ENCODE results near the gene DIP2B. TPM values are rescaled to one million over a fixed set of nuclear protein-coding genes. Genes with fewer than 3 reads are reported as not detected.

Gene DIP2B
- total RNA-seq, 1 donor from 2014 or later: 45.1 TPM

- TF ChIP-seq CTCF (IDR thresholded peaks at IDR 0.05; ENCODE audit: unreplicated experiment): no peak
- H3K4me1 Mint-ChIP-seq (ENCODE audit: unreplicated experiment): peaks cover 29% of the 10 kb centered on the region
- DNase-seq (ENCODE audit: low spot score): no peak
- no peak overlapping the region for H3K27ac Mint-ChIP-seq (ENCODE audit: unreplicated experiment)
- H3K27me3 Mint-ChIP-seq (ENCODE audit: unreplicated experiment): no peaks in the 10 kb centered on the region
- no peaks in the 10 kb centered on the region for H3K9me3 Mint-ChIP-seq (ENCODE audit: unreplicated experiment)
- no peaks in the 10 kb centered on the region for H3K36me3 Mint-ChIP-seq (ENCODE audit: low read depth, unreplicated experiment)
- H3K4me3 Mint-ChIP-seq (ENCODE audit: unreplicated experiment): no peak overlapping the region
These were observed 67.5 kb downstream of the DIP2B start for GRCh38 chr12:50572287-50572686.

DNA sequence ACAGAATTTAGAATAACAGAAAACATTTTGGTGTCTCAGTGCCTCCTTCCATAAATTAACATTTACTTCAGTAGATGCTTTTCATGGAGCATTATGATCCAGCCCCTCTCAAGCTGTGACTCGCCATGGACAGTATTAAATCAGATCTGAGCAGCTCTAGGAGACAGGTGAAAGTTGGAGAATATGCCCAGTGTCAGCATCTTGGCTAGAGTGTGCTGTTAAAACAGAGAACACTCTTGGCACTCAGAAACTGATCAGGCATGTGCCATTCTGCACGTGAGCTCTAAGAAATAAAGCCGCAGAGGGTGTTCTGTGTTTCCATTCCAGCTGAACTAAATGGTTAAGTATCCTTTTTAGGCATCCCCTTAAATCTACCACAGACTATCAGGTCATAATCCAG, 68.0 kb downstream of the DIP2B start:
- H3K9me3 Mint-ChIP-seq (ENCODE audit: unreplicated experiment): no peaks in the 10 kb centered on the region
- TF ChIP-seq CTCF (IDR thresholded peaks at IDR 0.05; ENCODE audit: unreplicated experiment): no peak
- peaks cover 28% of the 10 kb centered on the region for H3K4me1 Mint-ChIP-seq (ENCODE audit: unreplicated experiment)
- no peaks in the 10 kb centered on the region for H3K27me3 Mint-ChIP-seq (ENCODE audit: unreplicated experiment)
- no peak for DNase-seq (ENCODE audit: low spot score)
- H3K4me3 Mint-ChIP-seq (ENCODE audit: unreplicated experiment): no peak overlapping the region
- H3K36me3 Mint-ChIP-seq (ENCODE audit: low read depth, unreplicated experiment): no peaks in the 10 kb centered on the region
- H3K27ac Mint-ChIP-seq (ENCODE audit: unreplicated experiment): no peak overlapping the region

DNA sequence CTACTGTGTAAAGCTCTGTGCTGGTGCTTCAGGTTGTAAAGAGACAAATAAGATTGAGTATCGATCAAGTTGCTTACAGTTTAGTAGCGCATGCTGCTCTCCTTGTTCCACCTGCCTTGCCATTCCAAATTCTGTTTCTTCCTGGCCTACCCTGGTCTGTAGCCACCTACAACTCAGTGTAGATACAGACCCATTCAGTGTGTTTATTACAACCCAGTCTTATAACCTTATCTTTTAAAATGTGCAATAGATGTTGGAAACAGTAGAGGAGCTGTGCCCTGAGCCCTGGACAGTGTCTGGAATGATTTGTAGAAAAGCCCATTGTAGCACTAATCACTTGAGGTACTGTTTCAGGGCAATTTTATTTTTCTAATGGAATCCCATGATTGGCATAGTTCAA, 68.5 kb downstream of the DIP2B start:
- no peak for TF ChIP-seq CTCF (IDR thresholded peaks at IDR 0.05; ENCODE audit: unreplicated experiment)
- Mint-ChIP-seq H3K36me3 (ENCODE audit: low read depth, unreplicated experiment) (no peaks in the 10 kb centered on the region), H3K27me3 (ENCODE audit: unreplicated experiment) (no peaks in the 10 kb centered on the region), H3K27ac (ENCODE audit: unreplicated experiment) (no peak overlapping the region), H3K4me3 (ENCODE audit: unreplicated experiment) (no peak overlapping the region), H3K9me3 (ENCODE audit: unreplicated experiment) (no peaks in the 10 kb centered on the region), H3K4me1 (ENCODE audit: unreplicated experiment) (peaks cover 24% of the 10 kb centered on the region)
- DNase-seq (ENCODE audit: low spot score): no peak

- H3K9me3 Mint-ChIP-seq (ENCODE audit: unreplicated experiment): no peaks in the 10 kb centered on the region
These were observed 70.0 kb downstream of the DIP2B start for GRCh38 chr12:50574601-50575348.

More at GRCh38 chr12:50574601-50575348, 70.0 kb downstream of the DIP2B start:
- Mint-ChIP-seq H3K27ac (ENCODE audit: unreplicated experiment) (peak overlapping the region; percentile 19), H3K4me1 (ENCODE audit: unreplicated experiment) (peaks cover 18% of the 10 kb centered on the region), H3K36me3 (ENCODE audit: low read depth, unreplicated experiment) (no peaks in the 10 kb centered on the region), H3K27me3 (ENCODE audit: unreplicated experiment) (no peaks in the 10 kb centered on the region), H3K4me3 (ENCODE audit: unreplicated experiment) (no peak overlapping the region)
- no peak for TF ChIP-seq CTCF (IDR thresholded peaks at IDR 0.05; ENCODE audit: unreplicated experiment)
- no peak for DNase-seq (ENCODE audit: low spot score)
